Mammary epithelial cell (primary cell): ENCODE results near the gene PPP1R27.

ENCODE experiments used
- EZH2 ChIP-seq: IDR thresholded peaks from 2 replicates; pipeline ENCODE4 v1.6.1; 2012; ENCODE audit warnings: low read length, inconsistent platforms, borderline replicate concordance
- TF ChIP-seq, protein P1 (sequence below), 2 donors: IDR thresholded peaks in 1 of 2; conservative IDR thresholded peaks in 1 of 2; 2 replicates each; pipeline ENCODE4 v1.5.1; 2011 to 2012; ENCODE audit warnings: inconsistent platforms in 2 of 2, low read length in 2 of 2, mild to moderate bottlenecking in 2 of 2, control low read depth in 1 of 2, low read depth in 1 of 2; ENCODE audit not compliant: insufficient read depth in 1 of 2; ENCODE audit errors: extremely low read depth in 1 of 2

DNA sequence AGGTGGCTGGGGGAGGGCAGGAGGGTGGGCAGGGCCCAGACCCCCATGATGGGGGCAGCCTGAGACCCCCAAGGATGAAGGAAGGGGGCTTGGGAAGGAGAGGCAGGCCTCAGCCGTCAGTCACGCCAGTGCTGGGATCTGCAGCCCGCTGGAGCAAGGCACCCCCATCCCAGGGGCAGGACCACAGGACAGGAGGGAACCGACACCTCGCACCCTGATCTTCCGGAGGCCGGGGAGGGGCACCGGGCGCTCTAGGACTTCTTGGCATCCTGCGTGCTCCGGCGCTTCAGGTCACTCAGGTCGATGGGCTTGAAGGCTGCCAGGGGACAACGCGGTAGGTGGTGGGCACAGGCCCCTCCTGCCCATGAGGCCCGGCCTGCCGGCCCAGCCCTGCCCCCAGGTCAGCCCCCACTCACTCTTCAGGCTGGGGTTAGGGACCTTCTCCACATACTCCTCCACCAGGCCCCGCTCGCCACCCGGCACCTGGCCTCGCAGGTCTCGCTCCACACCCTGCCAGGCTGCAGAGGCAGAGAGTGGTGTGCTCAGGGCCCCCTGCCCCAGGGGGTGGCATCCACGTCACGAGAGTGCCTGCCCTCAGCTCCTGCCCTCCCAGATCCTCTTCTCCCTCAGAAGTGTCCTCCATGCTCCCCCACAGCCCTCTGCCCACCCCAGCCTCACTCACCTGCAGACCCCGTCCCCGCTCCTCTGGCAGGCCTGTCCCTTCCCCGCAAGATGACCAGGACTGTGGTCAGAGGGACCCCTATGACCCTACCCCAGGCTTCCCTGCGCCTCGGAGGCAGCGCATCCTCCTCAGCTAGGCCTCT, 11.6 kb downstream of the PPP1R27 start:
- TF ChIP-seq, protein P1, sequence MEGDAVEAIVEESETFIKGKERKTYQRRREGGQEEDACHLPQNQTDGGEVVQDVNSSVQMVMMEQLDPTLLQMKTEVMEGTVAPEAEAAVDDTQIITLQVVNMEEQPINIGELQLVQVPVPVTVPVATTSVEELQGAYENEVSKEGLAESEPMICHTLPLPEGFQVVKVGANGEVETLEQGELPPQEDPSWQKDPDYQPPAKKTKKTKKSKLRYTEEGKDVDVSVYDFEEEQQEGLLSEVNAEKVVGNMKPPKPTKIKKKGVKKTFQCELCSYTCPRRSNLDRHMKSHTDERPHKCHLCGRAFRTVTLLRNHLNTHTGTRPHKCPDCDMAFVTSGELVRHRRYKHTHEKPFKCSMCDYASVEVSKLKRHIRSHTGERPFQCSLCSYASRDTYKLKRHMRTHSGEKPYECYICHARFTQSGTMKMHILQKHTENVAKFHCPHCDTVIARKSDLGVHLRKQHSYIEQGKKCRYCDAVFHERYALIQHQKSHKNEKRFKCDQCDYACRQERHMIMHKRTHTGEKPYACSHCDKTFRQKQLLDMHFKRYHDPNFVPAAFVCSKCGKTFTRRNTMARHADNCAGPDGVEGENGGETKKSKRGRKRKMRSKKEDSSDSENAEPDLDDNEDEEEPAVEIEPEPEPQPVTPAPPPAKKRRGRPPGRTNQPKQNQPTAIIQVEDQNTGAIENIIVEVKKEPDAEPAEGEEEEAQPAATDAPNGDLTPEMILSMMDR (conservative IDR thresholded peaks at IDR 0.05 in 1 of 2, IDR thresholded peaks at IDR 0.05 in 1 of 2; ENCODE audit: extremely low read depth in 1 of 2, insufficient read depth in 1 of 2, low read depth in 1 of 2, low read length in 2 of 2): no peak
- no peak for TF ChIP-seq EZH2
